ENCODE measurements around the gene ANKRD6.

GRCh38 chr6:89657445-89658158 is 224.7 kb downstream of the ANKRD6 start:
- no peak for TF ChIP-seq CTCF (IDR thresholded peaks at IDR 0.05; ENCODE audit: insufficient read depth, low read depth, low read length)
- TF ChIP-seq EZH2 (IDR thresholded peaks at IDR 0.05; ENCODE audit: insufficient read depth, low read length), result no peak

All from astrocyte (in vitro differentiated cells and primary cell).